DLD1 (cell line): Measurements from ENCODE around the gene EXOC6.

ENCODE experiments used
- in situ Hi-C: cut with HindIII; loops from 2 replicates; pipeline ENCODE4 v1.10.0; 2017; ENCODE audit warnings: low sequenced_read_pairs

EXOC6 gene

DNA sequence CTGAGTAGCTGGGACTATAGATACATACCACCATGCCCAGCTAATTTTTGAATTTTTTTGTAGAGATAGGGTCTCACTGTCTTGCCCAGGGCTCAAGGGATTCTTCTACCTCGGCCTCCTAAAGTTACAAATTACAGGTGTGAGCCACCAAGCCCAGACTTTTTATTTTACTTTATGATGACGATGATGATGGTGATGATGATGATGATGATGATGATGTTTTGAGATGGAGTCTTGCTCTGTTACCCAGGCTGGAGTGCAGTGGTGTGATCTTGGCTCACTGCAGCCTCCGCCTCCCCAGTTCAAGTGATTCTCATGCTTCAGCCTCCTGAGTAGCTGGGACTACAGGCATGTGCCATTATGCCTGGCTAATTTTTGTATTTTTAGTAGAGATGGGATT, 252.8 kb downstream of the EXOC6 start:
- in situ Hi-C loops: loop anchor here (10.0 kb wide), 2 partner anchors 74 to 164 kb away; no protein-coding TSS in a partner anchor

DNA sequence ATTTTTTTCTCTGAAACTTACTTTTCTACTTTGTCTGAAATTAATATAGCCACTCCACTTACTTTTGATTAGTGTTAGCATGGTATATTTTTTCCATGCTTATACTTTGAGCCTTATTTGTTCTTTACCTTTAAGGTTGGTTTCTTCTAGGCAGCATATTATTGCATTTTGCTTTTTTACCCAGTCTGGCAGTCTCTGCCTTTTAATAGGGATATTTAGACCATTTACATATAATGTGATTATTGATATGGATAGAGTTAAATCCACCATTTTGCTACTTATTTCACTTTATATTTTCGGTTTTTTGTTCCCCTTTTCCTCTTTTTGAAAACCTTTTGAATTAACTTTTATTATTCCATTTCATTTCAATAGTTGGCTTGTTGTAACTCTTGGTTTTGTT, 255.6 kb downstream of the EXOC6 start:
- in situ Hi-C loops: loop anchor here (10.0 kb wide), 2 partner anchors 71 to 161 kb away; no protein-coding TSS in a partner anchor

DNA sequence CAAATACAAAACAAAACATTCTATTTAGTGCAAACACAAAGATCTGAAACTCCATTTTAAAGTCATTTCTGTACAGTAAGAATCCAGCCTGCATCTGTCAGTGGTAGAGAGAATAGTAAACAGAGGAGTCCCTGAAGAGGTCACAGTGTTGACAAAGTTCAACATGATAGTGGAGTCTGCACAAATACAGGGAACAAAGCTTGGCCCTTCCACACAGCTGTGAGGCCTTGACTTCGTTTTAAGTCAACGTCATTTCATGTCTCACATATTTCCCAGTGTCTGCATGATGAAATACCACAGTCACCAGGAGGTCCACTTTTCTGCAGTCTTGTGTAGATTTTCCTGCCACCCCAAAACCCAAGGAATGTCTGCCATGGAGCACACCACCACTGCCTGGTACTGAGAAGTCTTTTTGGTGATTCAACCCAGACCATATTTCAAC, 258.3 kb downstream of the EXOC6 start:
- in situ Hi-C loops: loop anchor here (10.0 kb wide), 2 partner anchors 68 to 158 kb away; no protein-coding TSS in a partner anchor
